Measurements from ENCODE around the gene ALDH3A1.

The ALDH3A1 gene

DNA sequence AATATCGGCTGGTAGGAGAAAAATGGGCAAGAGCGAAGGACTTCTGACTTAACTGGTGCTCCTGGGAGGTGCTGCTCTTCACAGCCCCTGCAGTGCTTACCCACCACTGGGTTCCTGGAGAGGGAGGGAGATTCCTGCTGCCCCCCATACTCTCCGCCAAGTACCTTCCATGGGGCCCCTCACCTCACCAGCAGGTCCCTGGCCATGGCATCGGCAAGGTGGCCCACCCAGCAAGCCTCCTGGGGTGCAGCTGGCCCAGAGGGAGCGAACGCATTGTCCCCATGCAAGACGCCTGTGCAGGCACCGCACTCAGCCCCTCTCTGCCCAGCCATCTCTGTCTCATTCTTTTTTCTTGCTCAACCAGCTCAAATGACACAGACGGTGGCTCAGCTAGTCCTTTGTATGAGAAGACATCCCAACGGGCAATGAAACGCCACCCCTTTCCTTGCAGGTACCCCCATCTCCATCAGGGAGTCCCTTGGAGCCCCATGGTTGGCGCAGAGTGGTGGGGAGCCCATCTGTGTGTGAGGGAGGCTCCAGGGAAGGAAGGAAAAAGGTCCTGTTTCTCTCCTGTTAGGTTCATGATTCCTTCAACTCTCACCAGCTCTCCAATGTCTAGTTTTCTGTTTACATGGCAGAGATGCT is 9.6 kb upstream of the ALDH3A1 start:
- no peak overlapping the region for H3K4me3 ChIP-seq (ENCODE audit: low read depth, low read length)

GRCh38 chr17:19756546-19756945 is 8.4 kb upstream of the ALDH3A1 start:
- TF ChIP-seq CTCF (IDR thresholded peaks at IDR 0.05; ENCODE audit: low read depth, low read length), result no peak

More for the DNA sequence above, 9.6 kb upstream of the ALDH3A1 start:
- no peak for TF ChIP-seq CTCF (IDR thresholded peaks at IDR 0.05; ENCODE audit: low read depth, low read length)

DNA sequence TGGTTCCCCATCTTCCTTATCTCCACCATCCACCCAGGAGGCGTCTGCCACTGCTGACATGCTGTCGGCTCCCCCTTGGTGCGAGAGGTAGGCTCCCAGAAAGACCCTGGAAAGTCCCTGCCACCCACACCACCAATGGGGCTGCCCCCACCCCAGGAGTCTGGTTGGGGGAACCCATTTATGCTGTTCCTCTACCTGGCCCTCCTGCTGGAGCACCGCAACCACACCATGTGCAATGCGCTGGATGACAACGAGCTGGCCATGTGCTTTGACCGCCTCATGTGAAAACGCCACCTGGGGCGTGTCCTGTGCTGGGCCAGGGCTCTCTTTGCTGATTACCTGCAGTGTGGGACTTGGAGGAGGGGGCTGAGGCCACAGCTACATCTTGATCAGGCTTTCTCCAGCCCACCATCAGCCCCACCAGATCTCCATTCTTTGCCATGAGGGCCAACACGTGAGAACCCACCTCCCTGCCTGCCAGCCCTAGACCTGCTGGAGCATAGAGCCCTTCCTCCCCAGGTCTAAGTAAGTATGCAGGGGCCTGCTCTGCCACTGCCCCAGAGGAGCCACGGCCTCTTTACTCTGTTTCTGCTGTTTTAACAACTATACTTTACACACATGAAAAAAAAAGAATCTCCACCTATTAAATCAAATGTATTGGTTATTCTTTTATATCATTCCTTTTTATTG is 7.9 kb upstream of the ALDH3A1 start:
- no peak for TF ChIP-seq CTCF (IDR thresholded peaks at IDR 0.05; ENCODE audit: low read depth, low read length)
- H3K4me3 ChIP-seq (ENCODE audit: low read depth, low read length), result no peak overlapping the region

More at GRCh38 chr17:19756546-19756945, 8.4 kb upstream of the ALDH3A1 start:
- no peak overlapping the region for H3K4me3 ChIP-seq (ENCODE audit: low read depth, low read length)

- H3K4me3 ChIP-seq (ENCODE audit: low read depth, low read length), result no peak overlapping the region
- TF ChIP-seq CTCF (IDR thresholded peaks at IDR 0.05; ENCODE audit: low read depth, low read length), result no peak
Observed at GRCh38 chr17:19755392-19755791, 7.3 kb upstream of the ALDH3A1 start.

DNA sequence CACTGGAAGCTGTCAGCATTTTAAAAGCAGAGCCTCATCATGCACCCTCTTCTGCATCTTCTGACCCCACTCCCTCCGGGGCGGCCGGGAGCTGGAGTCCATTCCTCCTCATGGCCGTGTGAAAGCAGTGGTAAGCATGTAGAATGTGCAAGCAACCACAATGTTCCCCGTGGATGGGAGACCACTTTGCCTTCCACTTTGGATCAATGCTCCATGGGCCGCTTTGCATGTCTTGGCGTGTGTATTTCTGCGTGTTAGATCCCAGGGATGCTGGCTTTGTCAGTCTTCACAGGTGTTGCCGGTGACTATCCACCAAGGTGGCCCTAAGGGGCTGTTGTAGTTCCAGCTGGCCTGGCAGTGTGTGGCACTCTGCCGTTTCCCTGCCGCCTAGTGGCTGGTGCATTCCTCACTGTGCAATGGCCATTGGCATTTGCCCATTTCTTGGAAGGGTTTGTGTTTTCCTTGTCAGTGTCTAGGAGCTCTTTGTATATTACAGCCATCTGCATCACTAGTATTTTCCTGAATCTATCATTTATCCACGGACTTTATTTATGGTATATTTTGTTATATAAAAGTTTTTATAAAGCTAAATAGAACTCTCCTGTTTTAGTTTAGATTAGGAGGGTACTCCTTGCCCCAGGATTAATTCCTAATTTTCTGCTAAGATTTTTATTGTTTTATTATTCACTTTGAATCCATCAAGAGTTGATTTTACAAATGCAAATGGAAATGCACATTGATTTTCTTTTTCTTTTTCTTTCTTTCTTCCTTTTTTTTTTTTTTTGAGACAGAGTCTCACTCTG is 5.8 kb upstream of the ALDH3A1 start:
- TF ChIP-seq CTCF (IDR thresholded peaks at IDR 0.05; ENCODE audit: low read depth, low read length), result no peak
- H3K4me3 ChIP-seq (ENCODE audit: low read depth, low read length), result no peak overlapping the region

- TF ChIP-seq CTCF (IDR thresholded peaks at IDR 0.05; ENCODE audit: low read depth, low read length), result no peak
- H3K4me3 ChIP-seq (ENCODE audit: low read depth, low read length), result no peak overlapping the region
Observed at GRCh38 chr17:19753051-19753509, 5.0 kb upstream of the ALDH3A1 start.

Data from WI38 (cell line).